NCI-H187 (cell line): Measurements from ENCODE around the gene C2CD2.

Experiments used
- DNase-seq, 2 experiments: peaks; one replicate each; lab custom pipeline; 2025; lab: John Stamatoyannopoulos, UW

C2CD2 gene

DNA sequence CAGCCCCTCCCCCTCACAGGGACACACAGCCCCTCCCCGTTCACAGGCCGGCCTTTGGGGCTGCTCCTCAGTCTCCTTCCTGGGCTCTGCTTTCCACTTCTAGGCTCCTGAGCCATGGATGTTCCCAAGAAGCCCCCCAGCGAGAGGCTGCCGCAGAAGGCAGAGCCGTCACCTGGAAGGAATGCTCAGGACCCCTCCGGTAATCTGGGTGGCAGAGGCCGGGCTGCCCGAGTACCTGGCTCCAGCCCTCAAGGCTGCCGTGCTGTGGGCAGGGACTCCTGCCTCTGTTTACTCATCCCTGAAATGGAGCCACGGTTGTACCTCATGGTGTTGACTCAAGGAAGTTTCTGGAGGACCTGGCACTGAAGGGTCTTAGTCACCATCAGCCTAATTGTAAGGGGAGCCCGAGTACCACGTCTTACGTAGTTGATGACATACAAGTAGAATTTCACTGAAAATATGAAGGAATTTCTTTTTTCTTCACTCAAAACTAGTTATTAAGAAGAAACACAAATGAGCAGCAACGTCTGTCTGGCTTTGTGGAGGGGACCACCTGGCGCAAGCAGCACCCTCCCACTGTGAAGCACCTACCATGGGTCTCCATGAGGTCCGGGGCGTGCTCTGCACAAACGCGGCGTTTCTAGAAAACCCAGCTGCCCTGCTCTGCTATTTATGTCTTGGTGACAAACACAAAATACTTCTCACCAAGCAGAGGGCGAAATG is 108.3 kb downstream of the C2CD2 start:
- DNase-seq: no peak

DNA sequence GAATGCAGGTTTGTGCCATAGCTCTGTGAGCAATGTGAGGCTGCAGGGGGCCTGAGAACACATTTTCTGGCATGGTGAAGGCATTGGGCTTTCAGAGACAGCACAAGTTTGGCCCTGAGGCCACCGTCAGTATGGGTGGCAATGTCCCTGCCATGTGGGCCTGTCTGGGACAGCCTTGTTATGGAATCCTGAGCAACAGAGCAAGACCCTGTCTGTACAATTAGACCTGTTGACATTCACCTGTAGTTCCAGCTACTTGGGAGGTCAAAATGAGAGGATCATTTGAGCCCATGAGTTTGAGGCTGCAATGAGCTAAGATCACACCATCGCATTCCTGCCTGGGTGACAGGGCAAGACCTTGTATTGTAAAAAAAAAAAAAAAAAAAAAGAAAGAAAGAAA is 110.2 kb downstream of the C2CD2 start:
- no peak for DNase-seq

DNA sequence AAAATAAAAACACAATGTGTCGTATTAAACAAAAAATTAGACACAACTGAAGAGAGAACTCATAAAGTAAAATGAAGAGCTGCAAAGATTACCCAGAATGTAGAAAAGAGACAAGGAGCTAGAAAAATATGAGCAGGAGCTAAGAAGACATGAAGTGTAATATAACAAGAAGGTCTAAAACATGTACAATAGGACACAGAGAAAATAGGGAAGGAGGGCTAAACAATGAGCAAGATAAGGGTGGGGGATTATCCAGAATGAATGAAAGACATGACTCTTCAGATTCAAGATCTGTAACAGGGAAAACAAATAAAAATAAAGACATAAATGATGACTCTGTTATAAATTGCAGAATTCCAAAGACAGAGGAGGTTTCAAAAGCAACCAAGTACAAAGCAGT is 112.9 kb downstream of the C2CD2 start:
- no peak for DNase-seq

DNA sequence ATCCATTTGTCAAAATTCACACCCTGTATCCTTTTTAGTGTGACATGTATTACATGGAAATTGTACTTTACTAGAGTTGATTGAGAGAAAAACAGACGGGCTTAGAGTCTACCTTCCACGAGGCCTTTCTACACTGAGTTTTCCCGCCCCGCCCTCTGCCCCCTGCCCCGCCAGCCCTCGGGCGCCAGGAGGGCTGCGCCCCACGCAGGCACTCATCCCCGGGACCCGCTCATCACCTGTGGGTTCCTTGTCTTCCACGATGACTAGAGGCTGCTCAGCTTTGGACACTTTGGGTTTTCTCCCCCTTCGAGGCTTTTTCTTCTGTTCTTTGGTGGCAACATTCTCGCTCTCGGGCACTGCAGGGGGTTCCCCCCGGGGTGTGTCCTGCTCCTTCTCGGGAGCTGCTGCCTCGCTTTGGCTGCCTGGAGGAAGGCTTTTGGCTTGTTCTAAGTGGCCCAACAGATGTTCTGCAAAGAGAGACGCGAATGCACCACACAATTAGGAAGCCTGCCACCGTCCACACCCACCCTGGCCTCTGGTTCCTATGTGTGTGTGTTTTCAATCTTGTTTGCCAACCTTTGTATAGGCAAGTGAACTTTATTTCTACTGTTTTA is 114.3 kb downstream of the C2CD2 start:
- DNase-seq: no peak

DNA sequence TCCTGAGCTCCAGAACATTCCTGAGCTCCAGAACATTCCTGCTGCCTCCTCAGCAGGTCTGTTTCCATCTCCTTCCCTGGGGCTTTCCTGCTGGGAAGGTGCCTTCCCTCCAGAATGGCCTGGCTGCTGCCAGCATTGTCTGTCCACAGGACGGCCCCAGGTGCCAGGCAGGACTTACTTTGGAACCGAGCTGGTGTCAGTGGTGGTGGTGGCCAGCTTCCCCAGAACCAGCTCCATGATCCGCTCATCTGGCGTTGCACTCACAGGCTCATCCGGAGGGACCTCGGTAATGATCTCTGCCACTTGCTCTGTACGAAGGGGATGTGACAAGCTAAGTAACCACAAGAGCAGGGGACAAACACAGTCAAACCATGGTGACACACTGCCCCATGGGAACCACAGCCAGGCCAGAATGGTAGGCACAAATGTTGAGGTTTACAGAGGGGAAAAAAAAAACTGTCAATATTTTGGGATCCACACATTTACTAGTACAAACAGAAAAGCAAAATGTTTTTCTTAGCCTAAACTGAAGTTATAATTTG is 116.0 kb downstream of the C2CD2 start:
- no peak for DNase-seq

DNA sequence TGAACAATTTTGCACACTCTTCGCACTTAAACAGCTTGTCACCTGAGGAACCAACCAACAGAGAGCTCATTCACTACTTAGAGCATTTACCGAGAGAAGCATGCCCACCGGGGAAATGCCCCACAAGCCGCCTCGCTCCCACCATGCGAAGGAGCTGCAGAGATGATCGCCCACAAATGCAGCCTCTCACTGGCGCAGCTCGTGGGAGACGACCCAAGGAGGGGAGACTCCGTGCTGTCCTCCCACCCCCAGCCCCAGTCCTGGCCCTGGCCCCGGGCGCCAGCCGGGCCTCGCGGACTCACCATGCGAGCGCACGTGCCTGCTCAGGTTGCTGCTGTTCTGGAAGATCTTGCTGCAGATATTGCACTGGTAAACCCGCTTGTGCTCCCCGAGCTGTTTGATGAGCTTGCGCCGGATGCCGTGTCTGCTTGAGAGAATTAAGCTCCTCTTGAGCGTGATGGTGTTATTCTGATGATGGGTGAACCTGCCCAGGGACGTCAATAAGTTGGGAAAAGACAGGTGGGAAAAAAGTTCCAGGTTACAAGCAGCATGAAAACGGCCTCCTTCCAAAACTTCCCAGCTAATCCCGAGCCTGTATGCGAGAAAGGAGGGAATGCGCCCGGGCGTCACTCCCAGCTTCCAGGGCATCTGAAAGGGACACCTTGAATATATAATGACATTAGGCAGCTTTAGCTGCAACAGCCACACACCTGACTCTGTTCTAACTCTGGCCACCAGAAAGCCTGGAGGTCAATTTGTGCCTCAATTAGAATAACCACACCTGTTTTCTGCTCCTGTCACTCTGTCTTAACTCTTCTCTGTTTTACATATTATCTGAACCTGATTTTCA is 117.4 kb downstream of the C2CD2 start:
- DNase-seq: no peak

DNA sequence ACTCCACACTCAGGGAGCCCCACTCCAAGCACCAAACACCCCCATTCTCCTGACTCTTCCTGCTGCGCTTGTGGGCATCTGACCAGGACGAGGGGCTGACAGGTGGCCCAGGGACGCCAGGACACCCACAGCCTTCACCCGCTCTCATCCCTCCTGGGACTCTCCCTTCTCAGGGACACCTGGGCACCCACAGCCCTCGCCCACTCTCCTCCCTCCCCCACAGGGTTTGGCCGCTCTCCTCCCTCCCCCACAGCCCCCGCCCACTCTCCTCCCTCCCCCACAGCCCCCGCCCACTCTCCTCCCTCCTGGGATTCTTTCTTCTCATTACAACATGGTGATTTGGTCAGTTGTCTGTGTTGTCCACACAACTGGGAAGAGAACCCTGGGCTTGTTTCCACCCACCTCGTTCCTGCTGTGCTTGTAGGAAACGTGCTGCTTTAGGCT is 118.1 kb downstream of the C2CD2 start:
- DNase-seq: no peak
